Urinary bladder (tissue), 4 donors: ENCODE results near the gene VWA1. TPM values are rescaled to one million over a fixed set of nuclear protein-coding genes. Genes with fewer than 3 reads are reported as not detected.
A peak's percentile ranks its signal among the peaks of the same experiment; 100 is the strongest.
"Not testable (repeated sequence)": the region's sequence is repeated elsewhere in the genome, so short reads cannot be mapped to it uniquely, and the experiment has no call there.

ENCODE experiments used
- DNase-seq: peaks from one replicate; pipeline ENCODE4 v3.0.0-alpha.2; 2015; ENCODE audit errors: extremely low spot score
- H3K27ac ChIP-seq: one replicate; pipeline ENCODE4 v1.5.1; 2013; ENCODE audit warnings: low read depth, mild to moderate bottlenecking, moderate library complexity
- H3K36me3 ChIP-seq: one replicate; pipeline ENCODE4 v1.6.1; 2013; ENCODE audit warnings: mild to moderate bottlenecking, moderate library complexity; ENCODE audit not compliant: insufficient read depth
- H3K4me1 ChIP-seq: one replicate; pipeline ENCODE4 v1.6.1; 2013; ENCODE audit warnings: mild to moderate bottlenecking, moderate library complexity; ENCODE audit not compliant: insufficient read depth
- H3K4me3 ChIP-seq: one replicate; pipeline ENCODE4 v1.5.1; 2013; ENCODE audit warnings: low read depth, low read length
- WGBS: extraction: QIAGEN DNeasy Blood & Tissue Kit; methylation state at CpG from one replicate; pipeline ENCODE4 v1.1.7; 2013; 5-methylcytosine and 5-hydroxymethylcytosine counted together
- polyA plus RNA-seq: library from polyadenylated mRNA; stranded (reverse); fragments of 200-250 nt; gene quantifications from one replicate; pipeline ENCODE4 v1.2.3, GENCODE V29; 2013
- total RNA-seq: library from RNA; depleted of rRNA; stranded (reverse); fragments of >200 nt; gene quantifications from one replicate; pipeline ENCODE4 v1.2.3, GENCODE V29; 2014
- donor health status: healthy with polysubstance abuse.
- donor health status: healthy.

Gene VWA1
- total and polyA plus RNA-seq, 2 donors, result 15.2 to 214 TPM

DNA sequence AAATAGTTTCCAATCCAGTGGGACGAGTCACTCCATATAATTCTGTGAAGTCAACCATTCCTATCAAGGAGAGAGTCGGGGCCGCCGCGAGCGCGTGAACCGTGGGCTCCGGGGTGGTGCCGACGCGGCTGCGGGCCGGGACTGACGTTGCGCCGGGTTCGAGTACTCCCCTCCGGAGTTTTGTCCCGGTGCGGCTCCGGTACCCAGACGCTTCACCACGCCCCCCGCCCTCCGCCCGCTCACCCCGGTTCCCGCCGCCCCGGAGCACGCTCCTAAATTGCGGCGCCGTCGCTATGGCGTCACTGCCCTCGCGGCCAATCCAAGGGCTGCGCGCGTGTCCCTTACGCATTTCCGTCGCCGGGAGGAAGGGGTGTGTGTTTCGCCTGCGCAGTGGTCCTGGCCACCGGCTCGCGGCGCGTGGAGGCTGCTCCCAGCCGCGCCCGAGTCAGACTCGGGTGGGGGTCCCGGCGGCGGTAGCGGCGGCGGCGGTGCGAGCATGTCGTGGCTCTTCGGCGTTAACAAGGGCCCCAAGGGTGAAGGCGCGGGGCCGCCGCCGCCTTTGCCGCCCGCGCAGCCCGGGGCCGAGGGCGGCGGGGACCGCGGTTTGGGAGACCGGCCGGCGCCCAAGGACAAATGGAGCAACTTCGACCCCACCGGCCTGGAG, 36.0 kb downstream of the VWA1 start, which contains the start of gene ATAD3B:
Gene ATAD3B, plus strand, starts transcription at position 377 of the 664 bp plus-strand sequence. Its CDS starts 120 bp downstream, at position 497.
- DNase-seq, result peak; percentile 81
- Histone ChIP-seq H3K4me3 (peak within 1 kb of the TSS; percentile 78), H3K4me1 (no peaks in the 10 kb centered on the region), H3K36me3 (peaks cover 2% of the 10 kb centered on the region), H3K27ac (peak within 1 kb of the TSS; percentile 69)
- WGBS, result under 1% methylated on average over 87 of the region's 87 CpGs

- not testable (repeated sequence) for H3K4me1 ChIP-seq, DNase-seq, H3K36me3 ChIP-seq, H3K27ac ChIP-seq
- H3K4me3 ChIP-seq, result peak overlapping the region; percentile 78
- 3% methylated on average over 53 of the region's 65 CpGs for whole genome bisulfite sequencing
These were observed 36.8 kb downstream of the VWA1 start for GRCh38 chr1:1472053-1472876.

DNA sequence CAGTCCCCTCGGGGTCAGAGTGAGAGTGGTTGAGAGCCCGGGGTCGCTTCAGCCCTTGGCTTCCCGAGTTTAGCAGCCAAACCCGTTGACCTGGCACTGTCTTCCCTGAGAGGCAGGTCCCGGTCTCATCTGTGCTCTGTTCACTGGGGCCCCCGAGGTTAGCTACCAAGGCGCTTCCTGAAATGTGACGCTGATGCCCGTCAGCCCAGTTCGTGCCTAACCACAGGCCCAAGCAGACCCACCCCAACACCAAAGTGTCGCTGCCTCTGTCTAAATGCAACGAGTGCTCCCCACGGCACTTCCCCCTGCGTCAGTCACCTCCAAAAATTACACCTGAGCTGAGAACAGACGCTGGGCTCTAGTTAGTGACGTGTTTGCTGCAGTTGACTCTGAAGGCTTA, 40.5 kb downstream of the VWA1 start:
- H3K4me1 ChIP-seq, H3K4me3 ChIP-seq, DNase-seq, H3K36me3 ChIP-seq, H3K27ac ChIP-seq: not testable (repeated sequence)
- WGBS, result 87% methylated on average over 15 of the region's 17 CpGs

DNA sequence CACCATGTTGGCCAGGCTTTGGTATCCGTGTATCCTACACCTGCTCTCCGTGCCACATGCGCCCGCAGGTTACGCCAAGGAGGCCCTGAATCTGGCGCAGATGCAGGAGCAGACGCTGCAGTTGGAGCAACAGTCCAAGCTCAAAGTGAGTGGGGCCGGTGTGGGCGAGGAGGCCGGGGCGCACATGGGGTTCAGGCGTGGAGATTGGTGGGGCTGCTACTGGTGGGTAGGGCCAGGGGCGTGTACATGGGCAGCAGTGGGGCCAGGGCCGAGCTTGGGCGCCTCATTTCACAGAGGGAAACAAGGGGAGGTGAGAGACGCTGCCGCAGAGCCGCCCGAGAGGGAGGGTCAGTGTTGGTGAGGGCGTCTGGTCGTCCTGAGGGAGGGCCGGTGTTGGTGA, 41.7 kb downstream of the VWA1 start:
- no peak overlapping the region for H3K27ac ChIP-seq
- no peak overlapping the region for H3K4me3 ChIP-seq
- peaks cover 2% of the 10 kb centered on the region for H3K36me3 ChIP-seq
- no peaks in the 10 kb centered on the region for H3K4me1 ChIP-seq
- 97% methylated on average over 22 of the region's 22 CpGs for WGBS
- DNase-seq, result no peak

GRCh38 chr1:1479547-1480487, 44.3 kb downstream of the VWA1 start:
- H3K4me3 ChIP-seq, result no peak overlapping the region

GRCh38 chr1:1480488-1480867, 45.0 kb downstream of the VWA1 start:
- not testable (repeated sequence) for DNase-seq, H3K4me3 ChIP-seq, H3K27ac ChIP-seq, H3K36me3 ChIP-seq, H3K4me1 ChIP-seq
- WGBS, result 97% methylated on average over 16 of the region's 16 CpGs

More at GRCh38 chr1:1479547-1480487, 44.3 kb downstream of the VWA1 start:
- Histone ChIP-seq H3K4me1 (no peaks in the 10 kb centered on the region), H3K36me3 (peaks cover 4% of the 10 kb centered on the region), H3K27ac (no peak overlapping the region)
- no peak for DNase-seq
- 94% methylated on average over 42 of the region's 42 CpGs for WGBS

DNA sequence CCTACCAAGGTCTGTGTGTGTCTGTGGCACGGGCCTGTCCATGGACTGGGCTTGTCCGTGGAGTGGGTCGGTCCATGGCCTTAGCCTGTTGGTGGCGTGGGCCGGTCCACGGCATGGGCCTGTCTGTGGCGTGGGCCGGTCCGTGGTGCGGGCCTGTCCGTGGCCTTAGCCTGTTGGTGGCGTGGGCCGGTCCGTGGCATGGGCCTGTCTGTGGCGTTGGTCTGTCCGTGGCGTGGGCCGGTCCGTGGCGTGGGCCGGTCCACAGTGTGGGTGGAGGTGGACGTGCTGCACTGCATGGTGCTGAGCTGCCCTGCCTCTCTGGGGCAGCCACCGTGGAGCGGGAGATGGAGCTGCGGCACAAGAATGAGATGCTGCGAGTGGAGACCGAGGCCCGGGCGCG, 46.3 kb downstream of the VWA1 start:
- not testable (repeated sequence) for H3K36me3 ChIP-seq, H3K4me1 ChIP-seq, H3K4me3 ChIP-seq, H3K27ac ChIP-seq, DNase-seq
- WGBS, result 96% methylated on average over 30 of the region's 30 CpGs

GRCh38 chr1:1482856-1483255, 47.4 kb downstream of the VWA1 start:
- peaks cover 2% of the 10 kb centered on the region for H3K36me3 ChIP-seq
- no peak overlapping the region for H3K27ac ChIP-seq
- no peaks in the 10 kb centered on the region for H3K4me1 ChIP-seq
- DNase-seq, result no peak
- H3K4me3 ChIP-seq, result no peak overlapping the region
- WGBS, result 96% methylated on average over 14 of the region's 14 CpGs

- no peak for DNase-seq
- Histone ChIP-seq H3K27ac (no peak overlapping the region), H3K4me3 (no peak overlapping the region), H3K36me3 (peaks cover 2% of the 10 kb centered on the region), H3K4me1 (no peaks in the 10 kb centered on the region)
- WGBS, result 97% methylated on average over 16 of the region's 16 CpGs
These were observed 48.2 kb downstream of the VWA1 start for GRCh38 chr1:1483714-1484113.

GRCh38 chr1:1484976-1485750, 49.7 kb downstream of the VWA1 start:
- not testable (repeated sequence) for H3K36me3 ChIP-seq, DNase-seq, H3K4me1 ChIP-seq, H3K4me3 ChIP-seq, H3K27ac ChIP-seq
- 95% methylated on average over 40 of the region's 46 CpGs for WGBS

DNA sequence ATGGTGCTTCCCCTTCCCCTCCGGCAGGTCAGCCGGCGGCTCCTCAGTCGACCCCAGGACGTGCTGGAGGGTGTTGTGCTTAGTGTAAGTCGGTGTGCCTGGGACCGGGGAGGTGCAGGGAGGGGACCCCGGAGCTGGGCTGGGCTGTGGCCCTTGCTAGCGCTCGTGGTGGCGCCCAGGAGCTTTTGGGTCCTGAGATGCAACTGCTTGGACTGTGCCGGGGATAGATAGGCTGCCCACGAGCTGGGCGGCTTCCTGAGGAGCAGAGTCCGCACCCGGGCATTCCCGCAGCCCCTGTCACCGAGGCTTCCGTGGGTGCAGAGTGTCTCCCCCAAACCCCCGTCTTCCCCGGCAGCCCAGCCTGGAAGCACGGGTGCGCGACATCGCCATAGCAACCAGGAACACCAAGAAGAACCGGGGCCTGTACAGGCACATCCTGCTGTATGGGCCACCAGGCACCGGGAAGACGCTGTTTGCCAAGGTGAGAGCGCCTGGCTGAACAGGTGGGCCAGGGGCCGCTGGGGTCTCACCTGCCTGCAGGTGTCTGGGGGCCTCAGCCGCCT, 50.3 kb downstream of the VWA1 start:
- 94% methylated on average over 27 of the region's 31 CpGs for WGBS
- not testable (repeated sequence) for H3K36me3 ChIP-seq, H3K4me1 ChIP-seq, H3K4me3 ChIP-seq, H3K27ac ChIP-seq, DNase-seq

GRCh38 chr1:1487701-1488100, 52.2 kb downstream of the VWA1 start:
- 95% methylated on average over 18 of the region's 18 CpGs for WGBS
- no peak for DNase-seq
- peaks cover 5% of the 10 kb centered on the region for H3K36me3 ChIP-seq
- no peak overlapping the region for H3K27ac ChIP-seq
- H3K4me3 ChIP-seq, result no peak overlapping the region
- no peaks in the 10 kb centered on the region for H3K4me1 ChIP-seq
